ENCODE data around the gene PRRX2. TPM values are rescaled to one million over a fixed set of nuclear protein-coding genes. Genes with fewer than 3 reads are reported as not detected.
"Not testable (repeated sequence)": the region's sequence is repeated elsewhere in the genome, so short reads cannot be mapped to it uniquely, and the experiment has no call there.

The PRRX2 gene
- polyA plus RNA-seq, 1 donor (not counting 4 experiments of a cell fraction or from before 2014, with no cell fraction given) = not detected

DNA sequence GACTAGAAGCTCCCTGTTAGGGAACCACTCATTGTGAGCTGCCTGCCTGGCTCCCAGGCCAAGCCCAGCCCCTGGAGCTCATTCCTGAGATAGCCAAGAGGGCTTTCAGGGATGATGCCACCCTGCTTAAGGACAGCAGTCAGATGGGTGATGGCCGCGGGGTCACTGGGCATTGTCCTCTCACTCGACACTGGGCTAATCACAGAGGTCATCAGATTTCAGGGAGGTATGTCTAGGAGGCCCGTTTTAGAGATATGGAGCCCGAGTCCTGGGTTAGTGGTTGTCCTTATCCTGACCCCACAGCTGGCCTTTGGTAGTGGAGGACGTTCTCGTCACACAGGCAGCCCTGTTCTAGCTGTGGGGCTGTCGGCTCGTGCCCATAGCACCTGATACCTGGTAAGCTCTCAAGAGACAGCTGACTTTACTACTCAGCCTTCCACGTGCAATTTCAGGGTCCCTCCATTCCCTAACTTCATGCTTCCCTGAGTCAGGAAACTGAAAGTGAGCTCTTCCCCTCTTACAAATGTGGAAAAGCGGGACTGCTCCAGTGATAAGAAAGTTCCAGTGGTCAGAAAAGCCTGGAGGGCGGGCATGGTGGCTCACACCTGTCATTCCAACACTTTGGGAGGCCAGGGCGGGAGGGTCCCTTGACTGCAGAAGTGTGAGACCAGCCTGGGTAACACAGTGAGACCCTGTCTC lies 94.5 kb downstream of the PRRX2 start:
- Histone ChIP-seq H2AFZ (ENCODE audit: control insufficient read depth, low read length) (no peak overlapping the region), H3K36me3 (ENCODE audit: control insufficient read depth in 2 of 2, extremely low read depth in 1 of 2, insufficient read depth in 2 of 2, low read length in 2 of 2) (no peaks in the 10 kb centered on the region), H3K9me1 (ENCODE audit: control insufficient read depth, extremely low read depth, insufficient read depth, low read length) (no peaks in the 10 kb centered on the region), H3K27me3 (ENCODE audit: control insufficient read depth, extremely low read depth, insufficient read depth, low read length) (no peaks in the 10 kb centered on the region), H3K4me1 (ENCODE audit: control insufficient read depth, extremely low read depth, insufficient read depth, low read length) (peaks cover 14% of the 10 kb centered on the region), H3K9me3 (ENCODE audit: control insufficient read depth, low read depth, low read length) (no peaks in the 10 kb centered on the region), H3K79me2 (ENCODE audit: control insufficient read depth, insufficient read depth, low read length) (no peaks in the 10 kb centered on the region), H4K20me1 (ENCODE audit: control insufficient read depth, extremely low read depth, insufficient read depth, low read length) (no peaks in the 10 kb centered on the region), H3K4me3 (ENCODE audit: control insufficient read depth in 2 of 3, extremely low read depth in 1 of 3, insufficient read depth in 2 of 3, low read depth in 1 of 3, low read length in 3 of 3) (no peak overlapping the region), H3K4me2 (ENCODE audit: control insufficient read depth, extremely low read depth, insufficient read depth, low read depth, low read length) (no peak overlapping the region), H3K9ac (ENCODE audit: control insufficient read depth, extremely low read depth, insufficient read depth, low read length) (no peak overlapping the region), H3K27ac (ENCODE audit: control insufficient read depth, insufficient read depth, low read length) (no peak overlapping the region)
- FAIRE-seq (no peak), DNase-seq (ENCODE audit: low read depth, low spot score) (no peak)
- TF ChIP-seq EZH2 (IDR thresholded peaks at IDR 0.05; ENCODE audit: low read length) (no peak), CTCF (optimal IDR thresholded peaks at IDR 0.05 in 1 of 3, IDR thresholded peaks at IDR 0.05 in 1 of 3, conservative IDR thresholded peaks at IDR 0.05 in 1 of 3; ENCODE audit: extremely low read depth in 1 of 3, insufficient read depth in 2 of 3, low read length in 3 of 3) (no peak)
- dilution Hi-C loops (cut with MboI; ENCODE audit: extremely low pct_ligation_motif_present, low sequenced_read_pairs) = no loop called here

- H3K9ac ChIP-seq (ENCODE audit: control insufficient read depth, extremely low read depth, insufficient read depth, low read length); H3K9me1 ChIP-seq (ENCODE audit: control insufficient read depth, extremely low read depth, insufficient read depth, low read length); DNase-seq (ENCODE audit: low read depth, low spot score); H3K4me2 ChIP-seq (ENCODE audit: control insufficient read depth, extremely low read depth, insufficient read depth, low read depth, low read length); dilution Hi-C loops (cut with MboI; ENCODE audit: extremely low pct_ligation_motif_present, low sequenced_read_pairs); H4K20me1 ChIP-seq (ENCODE audit: control insufficient read depth, extremely low read depth, insufficient read depth, low read length); H3K9me3 ChIP-seq (ENCODE audit: control insufficient read depth, low read depth, low read length); H3K79me2 ChIP-seq (ENCODE audit: control insufficient read depth, insufficient read depth, low read length); H3K4me3 ChIP-seq (ENCODE audit: control insufficient read depth in 2 of 3, extremely low read depth in 1 of 3, insufficient read depth in 2 of 3, low read depth in 1 of 3, low read length in 3 of 3); H3K36me3 ChIP-seq (ENCODE audit: control insufficient read depth in 2 of 2, extremely low read depth in 1 of 2, insufficient read depth in 2 of 2, low read length in 2 of 2); H3K27ac ChIP-seq (ENCODE audit: control insufficient read depth, insufficient read depth, low read length); H2AFZ ChIP-seq (ENCODE audit: control insufficient read depth, low read length); H3K27me3 ChIP-seq (ENCODE audit: control insufficient read depth, extremely low read depth, insufficient read depth, low read length); FAIRE-seq: not testable (repeated sequence)
- H3K4me1 ChIP-seq (ENCODE audit: control insufficient read depth, extremely low read depth, insufficient read depth, low read length) = peaks cover 14% of the 10 kb centered on the region
Measured at GRCh38 chr9:129760784-129761183, 95.3 kb downstream of the PRRX2 start.
